ENCODE measurements around the gene CAMKMT.

Gene CAMKMT

GRCh38 chr2:44480068-44480467 lies 118.3 kb downstream of the CAMKMT start:
- H3K4me3 ChIP-seq (ENCODE audit: low read depth, low read length), result no peak overlapping the region
- DNase-seq (ENCODE audit: low read depth), result no peak
- no peak for TF ChIP-seq CTCF (IDR thresholded peaks at IDR 0.05; ENCODE audit: control insufficient read depth, extremely low read depth, insufficient read depth)

GRCh38 chr2:44487052-44487451 lies 125.3 kb downstream of the CAMKMT start:
- no peak for TF ChIP-seq CTCF (IDR thresholded peaks at IDR 0.05; ENCODE audit: control insufficient read depth, extremely low read depth, insufficient read depth)
- H3K4me3 ChIP-seq (ENCODE audit: low read depth, low read length), result no peak overlapping the region
- no peak for DNase-seq (ENCODE audit: low read depth)

- no peak for DNase-seq (ENCODE audit: low read depth)
- no peak for TF ChIP-seq CTCF (IDR thresholded peaks at IDR 0.05; ENCODE audit: control insufficient read depth, extremely low read depth, insufficient read depth)
- no peak overlapping the region for H3K4me3 ChIP-seq (ENCODE audit: low read depth, low read length)
Observed at GRCh38 chr2:44490726-44491125, 129.0 kb downstream of the CAMKMT start.

- no peak overlapping the region for H3K4me3 ChIP-seq (ENCODE audit: low read depth, low read length)
- no peak for TF ChIP-seq CTCF (IDR thresholded peaks at IDR 0.05; ENCODE audit: control insufficient read depth, extremely low read depth, insufficient read depth)
- no peak for DNase-seq (ENCODE audit: low read depth)
Observed at GRCh38 chr2:44494006-44494405, 132.3 kb downstream of the CAMKMT start.

GRCh38 chr2:44495035-44495434 lies 133.3 kb downstream of the CAMKMT start:
- no peak for TF ChIP-seq CTCF (IDR thresholded peaks at IDR 0.05; ENCODE audit: control insufficient read depth, extremely low read depth, insufficient read depth)
- no peak for DNase-seq (ENCODE audit: low read depth)
- no peak overlapping the region for H3K4me3 ChIP-seq (ENCODE audit: low read depth, low read length)

- H3K4me3 ChIP-seq (ENCODE audit: low read depth, low read length), result no peak overlapping the region
- no peak for TF ChIP-seq CTCF (IDR thresholded peaks at IDR 0.05; ENCODE audit: control insufficient read depth, extremely low read depth, insufficient read depth)
- no peak for DNase-seq (ENCODE audit: low read depth)
Observed at GRCh38 chr2:44495544-44495943, 133.8 kb downstream of the CAMKMT start.

- no peak overlapping the region for H3K4me3 ChIP-seq (ENCODE audit: low read depth, low read length)
- no peak for TF ChIP-seq CTCF (IDR thresholded peaks at IDR 0.05; ENCODE audit: control insufficient read depth, extremely low read depth, insufficient read depth)
- no peak for DNase-seq (ENCODE audit: low read depth)
Observed at GRCh38 chr2:44496130-44496529, 134.4 kb downstream of the CAMKMT start.

Data from LNCaP clone FGC (cell line).